ENCODE results near the gene NAP1L5.

The NAP1L5 gene

GRCh38 chr4:88659055-88659889, 38.4 kb downstream of the NAP1L5 start:
- DNase-seq = no peak

GRCh38 chr4:88655226-88655625, 42.4 kb downstream of the NAP1L5 start:
- DNase-seq = no peak

GRCh38 chr4:88653371-88653946, 44.2 kb downstream of the NAP1L5 start:
- DNase-seq = no peak

GRCh38 chr4:88649716-88650115, 47.9 kb downstream of the NAP1L5 start:
- no peak for DNase-seq

- DNase-seq = no peak
These were observed 50.9 kb downstream of the NAP1L5 start for GRCh38 chr4:88646528-88647280.

GRCh38 chr4:88645994-88646393, 51.6 kb downstream of the NAP1L5 start:
- no peak for DNase-seq

All from stimulated activated CD8-positive, alpha-beta memory T cell treated with anti-CD3 and anti-CD28 coated beads, Interleukin-4, amount 100 ng/mL, for 48 hours (primary cell).